IPS DF 19.7 (cell line): Measurements from ENCODE around the gene HUS1B.
"Not testable (repeated sequence)": the region's sequence is repeated elsewhere in the genome, so short reads cannot be mapped to it uniquely, and the experiment has no call there.

Experiments used
- DNase-seq: peaks from one replicate; pipeline ENCODE4 v3.0.0-alpha.2; 2013; ENCODE audit warnings: low read depth, low spot score

Gene HUS1B

GRCh38 chr6:679282-679681, 22.4 kb upstream of the HUS1B start:
- DNase-seq: no peak

DNA sequence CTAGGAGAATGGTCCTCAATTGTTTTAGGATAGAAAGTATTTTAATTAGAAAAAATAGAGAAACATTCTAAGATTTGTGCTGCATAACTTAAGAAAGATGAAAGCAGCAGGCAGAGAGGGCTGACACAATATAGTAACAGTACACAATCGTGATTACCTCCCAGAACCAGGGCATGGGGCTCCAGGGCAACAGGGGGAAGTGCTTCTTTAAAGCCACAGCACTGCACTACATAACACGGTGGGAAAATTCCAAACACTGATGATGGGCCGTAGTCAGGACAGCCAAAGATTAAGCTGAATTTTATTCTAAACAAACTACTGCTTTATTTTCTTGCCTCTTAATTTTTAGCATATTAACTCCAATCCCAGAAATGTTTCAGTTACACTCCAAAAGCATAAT, 21.6 kb upstream of the HUS1B start:
- DNase-seq: no peak

DNA sequence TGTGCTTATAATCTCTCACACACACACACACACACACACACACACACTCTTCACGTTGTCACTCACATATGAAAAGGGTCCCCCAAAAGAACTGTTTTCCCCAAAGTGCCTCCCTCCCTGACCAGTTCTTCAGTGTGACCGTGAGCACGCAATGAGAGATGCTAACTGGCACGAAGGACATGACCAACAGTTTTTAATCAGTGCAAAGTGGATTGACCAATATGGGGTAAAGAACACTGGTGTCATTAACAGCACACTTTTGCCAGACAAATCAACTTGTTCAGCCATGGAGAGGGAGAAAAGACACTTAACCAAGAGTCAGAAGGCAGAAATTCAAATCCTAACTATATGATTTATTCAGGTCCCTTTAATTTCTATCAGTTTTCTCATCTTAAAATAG, 21.0 kb upstream of the HUS1B start:
- no peak for DNase-seq

DNA sequence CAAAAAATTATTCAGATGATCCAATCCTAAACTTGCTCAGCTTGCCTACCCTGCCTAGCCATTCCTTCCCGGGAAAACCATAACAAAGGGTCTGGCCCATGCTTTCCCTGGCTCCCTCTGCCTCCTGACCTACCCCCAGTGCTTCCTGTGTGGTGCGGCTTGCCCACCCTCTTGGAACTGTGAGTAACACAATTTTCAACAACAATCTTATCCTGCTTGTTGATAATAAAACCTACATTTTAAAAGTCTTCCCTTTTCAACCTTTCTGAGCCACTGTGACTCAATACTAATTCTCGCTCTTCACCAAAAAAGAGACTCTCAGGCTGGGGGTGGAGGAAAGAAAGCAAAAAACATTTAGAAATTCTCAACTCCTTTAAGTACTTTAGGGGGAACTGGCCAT, 18.1 kb upstream of the HUS1B start:
- DNase-seq: no peak

DNA sequence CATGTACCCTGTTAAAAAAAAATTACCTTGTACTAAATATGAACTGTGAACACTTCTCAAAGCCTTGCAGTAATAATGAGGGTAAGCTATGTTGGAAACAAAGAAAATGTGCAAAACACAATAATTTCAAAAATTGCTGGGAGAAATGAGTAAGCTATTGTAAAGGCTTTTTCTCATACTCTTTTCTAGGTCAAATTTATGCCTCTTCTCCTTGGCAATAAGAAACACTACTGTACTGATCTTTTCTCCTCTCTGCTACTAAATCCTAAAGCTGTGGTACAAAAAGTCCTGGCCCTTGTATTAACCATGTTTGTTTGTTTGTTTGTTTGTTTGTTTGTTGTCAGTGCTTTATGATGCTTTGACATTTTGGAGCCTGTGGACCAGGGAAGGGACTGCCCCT, 17.5 kb upstream of the HUS1B start:
- no peak for DNase-seq

- no peak for DNase-seq
These were observed 10.5 kb upstream of the HUS1B start for GRCh38 chr6:667253-667927.

GRCh38 chr6:665403-666267, 8.7 kb upstream of the HUS1B start:
- no peak for DNase-seq

DNA sequence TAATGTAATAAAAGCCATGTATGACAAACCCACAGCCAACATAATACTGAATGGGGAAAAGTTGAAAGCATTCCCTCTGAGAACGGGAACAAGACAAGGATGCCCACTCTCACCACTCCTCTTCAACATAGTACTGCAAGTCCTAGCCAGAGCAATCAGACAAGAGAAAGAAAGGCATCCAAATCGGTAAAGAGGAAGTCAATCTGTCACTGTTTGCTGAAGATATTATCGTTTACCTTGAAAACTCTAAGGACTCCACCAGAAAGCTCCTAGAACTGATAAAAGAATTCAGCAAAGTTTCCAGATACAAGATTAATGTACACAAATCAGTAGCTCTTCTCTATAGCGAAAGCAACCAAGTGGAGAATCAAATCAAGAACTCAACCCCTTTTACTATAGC, 6.9 kb upstream of the HUS1B start:
- DNase-seq: not testable (repeated sequence)

DNA sequence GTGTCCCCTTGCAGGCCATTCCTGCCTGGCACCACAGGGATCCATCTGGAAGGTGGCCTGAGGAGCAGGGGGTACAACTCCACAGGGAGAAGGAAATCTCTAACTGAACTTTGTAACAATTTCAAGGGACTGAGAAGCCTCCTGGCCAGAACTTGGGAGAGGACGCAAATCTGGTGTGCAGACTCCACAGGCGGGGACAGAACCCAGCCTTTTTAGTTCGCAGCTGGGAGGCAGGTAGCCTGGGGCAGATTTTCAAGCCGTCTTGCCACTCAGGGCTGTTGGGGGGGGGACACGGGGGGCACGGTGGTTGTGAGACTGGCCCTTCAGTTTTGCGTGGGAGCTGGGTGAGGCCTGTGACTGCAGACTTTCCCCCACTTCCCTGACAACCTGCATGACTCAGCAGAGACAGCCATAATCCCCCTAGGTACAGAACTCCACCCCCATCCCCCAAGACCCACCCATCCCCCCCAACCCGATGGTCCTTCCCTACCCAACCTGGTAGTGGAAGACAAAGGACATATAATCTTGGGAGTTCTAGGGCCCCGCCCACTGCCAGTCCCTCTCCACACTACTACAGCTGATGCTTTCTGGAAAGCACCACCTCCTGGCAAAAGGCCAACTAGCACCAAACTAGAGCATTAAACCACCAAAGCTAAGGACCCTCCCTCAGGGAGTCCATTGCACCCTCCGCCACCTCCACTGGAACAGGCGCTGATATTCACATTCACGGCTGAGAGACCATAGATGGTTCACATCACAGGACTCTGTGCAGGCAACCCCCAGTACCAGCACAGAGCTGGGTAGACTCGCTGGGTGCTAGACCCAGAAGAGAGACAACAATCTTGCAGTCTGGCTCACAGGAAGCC, 3.0 kb upstream of the HUS1B start:
- no peak for DNase-seq

GRCh38 chr6:658244-658643, 1.3 kb upstream of the HUS1B start:
- no peak for DNase-seq

- DNase-seq: no peak
These were observed 843 bp upstream of the HUS1B start for GRCh38 chr6:657743-658142.

- no peak for DNase-seq
These were observed 2.8 kb downstream of the HUS1B start for GRCh38 chr6:654136-654535.

DNA sequence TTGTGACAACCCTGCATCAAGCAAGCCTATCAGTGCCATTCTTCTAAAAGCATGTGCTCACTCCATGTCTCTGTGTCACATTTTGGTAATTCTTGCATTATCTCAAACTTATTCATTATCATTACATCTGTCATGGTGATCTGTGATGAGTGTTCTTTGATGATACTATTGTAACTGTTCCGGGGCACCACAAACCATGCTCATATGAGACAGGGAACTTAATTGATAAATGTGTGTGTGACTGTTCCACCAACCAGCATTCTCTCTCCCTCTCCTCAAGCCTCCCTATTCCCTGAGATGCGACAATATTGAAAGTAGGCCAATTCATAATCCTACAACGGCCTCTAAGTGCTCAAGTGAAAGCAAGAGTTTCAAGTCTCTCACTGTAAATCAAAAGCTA, 4.0 kb downstream of the HUS1B start:
- no peak for DNase-seq

- no peak for DNase-seq
These were observed 6.8 kb downstream of the HUS1B start for GRCh38 chr6:650098-650497.

GRCh38 chr6:642805-643204, 14.1 kb downstream of the HUS1B start:
- no peak for DNase-seq

- DNase-seq: no peak
These were observed 15.5 kb downstream of the HUS1B start for GRCh38 chr6:641225-641985.

- no peak for DNase-seq
These were observed 20.4 kb downstream of the HUS1B start for GRCh38 chr6:636488-636887.

DNA sequence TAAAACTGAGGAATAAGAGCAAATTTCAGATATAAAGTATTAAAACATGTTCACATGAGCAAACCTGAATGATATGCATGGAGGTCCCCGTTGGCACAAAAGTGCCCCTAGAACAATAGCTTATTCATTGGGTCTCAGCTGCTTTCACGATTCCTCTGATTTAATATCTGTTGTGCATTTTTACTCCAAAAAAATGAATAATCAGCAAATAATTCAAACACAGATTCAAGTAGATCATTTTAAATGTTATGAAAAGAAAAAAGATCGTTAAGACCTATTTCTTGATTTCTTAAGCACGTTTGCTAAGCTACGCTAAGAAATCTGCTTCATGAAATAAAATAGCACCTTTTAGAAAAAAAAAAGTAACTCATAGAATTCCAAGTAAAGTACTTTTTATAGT, 21.7 kb downstream of the HUS1B start:
- no peak for DNase-seq

DNA sequence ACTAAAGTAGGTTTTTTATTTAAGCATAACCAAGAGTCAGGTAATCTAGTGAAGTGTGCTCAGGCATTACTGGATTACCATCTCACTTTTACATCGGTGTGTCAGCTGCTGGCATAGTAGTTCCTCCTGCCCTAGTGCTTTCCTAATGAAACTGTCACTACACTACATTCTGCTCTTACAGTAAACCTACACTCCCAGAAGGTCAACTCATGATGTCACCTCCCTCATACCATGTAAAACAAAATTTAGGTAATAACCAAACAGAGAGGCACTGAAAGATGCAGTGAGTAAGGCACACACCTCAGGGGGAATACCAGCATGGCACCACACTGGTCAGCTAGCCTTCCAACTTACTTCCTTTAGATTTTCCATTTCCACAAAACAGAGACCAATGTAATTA, 23.3 kb downstream of the HUS1B start:
- DNase-seq: no peak

- no peak for DNase-seq
These were observed 28.1 kb downstream of the HUS1B start for GRCh38 chr6:628766-629165.

GRCh38 chr6:626236-626635, 30.7 kb downstream of the HUS1B start:
- DNase-seq: no peak

- DNase-seq: no peak
These were observed 31.9 kb downstream of the HUS1B start for GRCh38 chr6:624979-625378.
